CD4-positive, alpha-beta T cell (primary cell): ENCODE measurements around the gene AXIN1. TPM values are rescaled to one million over a fixed set of nuclear protein-coding genes. Genes with fewer than 3 reads are reported as not detected.

Experiments used
- ATAC-seq: fragments of 200-7000 bp; cut with Tn5 transposase; one replicate; pipeline ENCODE4 v1.10.0; 2022; ENCODE audit warnings: mild to moderate bottlenecking; ENCODE audit not compliant: poor library complexity
- CTCF ChIA-PET: fragments of 350-600 bp; sonication (Branson Sonifier 250); formaldehyde crosslinking; loops from one replicate; lab custom pipeline; 2021; ENCODE audit warnings: antibody characterized with exemption, inconsistent platforms; lab: Charles Lee
- POLR2A ChIA-PET: fragments of 350-600 bp; sonication (Branson Sonifier 250); formaldehyde crosslinking; loops from one replicate; lab custom pipeline; 2021; ENCODE audit warnings: antibody characterized with exemption, inconsistent platforms; lab: Charles Lee
- DNase-seq, 14 experiments: peaks; one replicate each; pipeline ENCODE4 v3.0.0-alpha.2; 2013 to 2020; ENCODE audit warnings: mixed read lengths in 2 of 14
- H3K27ac ChIP-seq, 2 donors: one replicate each; pipeline versions ENCODE4 v1.5.1 to v1.7.0; 2013; ENCODE audit warnings: low read length in 2 of 2, low read depth in 1 of 2, mild to moderate bottlenecking in 1 of 2
- H3K27me3 ChIP-seq, 2 experiments: 1 replicate in 1 of 2; 2 replicates in 1 of 2; pipeline versions ENCODE4 v1.6.1 to v1.7.0; 2013; ENCODE audit warnings: low read length in 2 of 2, control low read depth in 1 of 2, mild to moderate bottlenecking in 1 of 2, moderate library complexity in 1 of 2; ENCODE audit not compliant: insufficient read depth in 2 of 2, control insufficient read depth in 1 of 2
- H3K36me3 ChIP-seq: one replicate; pipeline ENCODE4 v1.6.1; 2013; ENCODE audit warnings: low read length, control low read depth; ENCODE audit not compliant: insufficient read depth
- H3K4me1 ChIP-seq: one replicate; pipeline ENCODE4 v1.6.1; 2013; ENCODE audit warnings: low read length, control low read depth; ENCODE audit not compliant: insufficient read depth
- H3K4me3 ChIP-seq: one replicate; pipeline ENCODE4 v1.5.1; 2013; ENCODE audit warnings: mild to moderate bottlenecking, low read length, moderate library complexity
- H3K9me3 ChIP-seq, 2 experiments: 1 replicate in 1 of 2; 2 replicates in 1 of 2; pipeline versions ENCODE4 v1.6.1 to v1.7.0; 2013; ENCODE audit warnings: low read length in 2 of 2, mild to moderate bottlenecking in 2 of 2, control low read depth in 1 of 2, moderate library complexity in 1 of 2; ENCODE audit not compliant: control insufficient read depth in 1 of 2, insufficient read depth in 1 of 2
- H3K27ac Mint-ChIP-seq: one replicate; pipeline ENCODE4 v1.8.0; 2020; ENCODE audit warnings: mixed read lengths
- H3K27me3 Mint-ChIP-seq: one replicate; pipeline ENCODE4 v1.8.0; 2021; ENCODE audit warnings: mixed read lengths
- H3K36me3 Mint-ChIP-seq: one replicate; pipeline ENCODE4 v1.8.0; 2021; ENCODE audit warnings: low read depth, mixed read lengths
- H3K4me1 Mint-ChIP-seq: one replicate; pipeline ENCODE4 v1.8.0; 2021; ENCODE audit warnings: low read depth, mixed read lengths
- H3K4me3 Mint-ChIP-seq: one replicate; pipeline ENCODE4 v1.8.0; 2020; ENCODE audit warnings: mild to moderate bottlenecking, mixed read lengths
- H3K9me3 Mint-ChIP-seq: one replicate; pipeline ENCODE4 v1.8.0; 2020; ENCODE audit warnings: mixed read lengths
- CTCF ChIP-seq: fragments of 200-600 bp; IDR thresholded peaks from one replicate; pipeline ENCODE4 v1.8.0; 2022; ENCODE audit warnings: antibody characterized with exemption, mild to moderate bottlenecking
- intact Hi-C, 2 experiments: fragments of 100-400 bp; cut with DNase I in 1 of 2; cut with micrococcal nuclease in 1 of 2; formaldehyde crosslinking; loops; one replicate each; pipeline versions ENCODE4 v1.15.1 to v1.9.0; 2023 to 2025; cut with DNase I, micrococcal nuclease
- total RNA-seq, 174 experiments: library from RNA in 2 of 174; stranded (reverse) in 2 of 174; gene quantifications; one replicate each; pipeline ENCODE4 v1.2.3 and lab custom pipeline; 2021 to 2026

Gene AXIN1
- total RNA-seq, 2 experiments from 2014 or later, result 24.7 to 26.3 TPM

- peaks cover 56% of the 10 kb centered on the region for H3K36me3 ChIP-seq
- H3K4me1 ChIP-seq, result no peaks in the 10 kb centered on the region
- intact Hi-C loops, result no loop called here
- ChIA-PET POLR2A (no interaction called here), CTCF (no interaction called here)
- no peaks in the 10 kb centered on the region for H3K9me3 ChIP-seq
- no peak overlapping the region for H3K27ac Mint-ChIP-seq
- H3K4me1 Mint-ChIP-seq, result no peaks in the 10 kb centered on the region
- no peak overlapping the region for H3K4me3 ChIP-seq
- no peak for DNase-seq
- H3K27me3 ChIP-seq, result no peaks in the 10 kb centered on the region
- H3K4me3 Mint-ChIP-seq, result no peak overlapping the region
- peaks cover 26% of the 10 kb centered on the region for H3K36me3 Mint-ChIP-seq
- no peak for TF ChIP-seq CTCF
- H3K9me3 Mint-ChIP-seq, result no peaks in the 10 kb centered on the region
- no peaks in the 10 kb centered on the region for H3K27me3 Mint-ChIP-seq
- H3K27ac ChIP-seq, result no peak overlapping the region
- no peak for ATAC-seq
Measured at GRCh38 chr16:301235-301634, 51.3 kb downstream of the AXIN1 start.

DNA sequence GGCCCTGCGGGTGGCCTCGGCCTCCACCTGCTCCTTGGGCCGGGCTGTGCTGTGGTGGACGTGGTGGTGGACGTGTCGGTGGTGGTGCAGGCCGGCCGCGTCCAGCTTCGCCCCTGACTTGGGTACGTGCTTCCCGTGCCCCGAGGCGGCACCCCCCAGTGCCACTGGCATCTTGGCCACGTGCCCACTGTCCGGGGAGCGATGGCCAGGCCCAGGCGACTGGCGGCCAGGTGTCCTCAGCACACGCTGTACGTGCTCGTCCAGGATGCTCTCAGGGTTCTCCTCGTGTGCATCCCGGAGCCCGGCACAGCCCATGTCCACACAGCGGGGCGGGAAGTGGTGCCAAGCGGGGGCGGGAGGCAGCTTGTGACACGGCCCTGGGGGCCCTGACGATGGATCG is 54.7 kb downstream of the AXIN1 start:
- Histone ChIP-seq H3K4me3 (no peak overlapping the region), H3K9me3 (no peaks in the 10 kb centered on the region), H3K36me3 (peaks cover 48% of the 10 kb centered on the region), H3K27me3 (no peaks in the 10 kb centered on the region), H3K27ac (no peak overlapping the region), H3K4me1 (no peaks in the 10 kb centered on the region)
- no peaks in the 10 kb centered on the region for H3K4me1 Mint-ChIP-seq
- no peaks in the 10 kb centered on the region for H3K9me3 Mint-ChIP-seq
- intact Hi-C loops, result no loop called here
- ATAC-seq, result no peak
- POLR2A ChIA-PET, result no interaction called here
- CTCF ChIA-PET, result interaction anchor here (0.6 kb wide), 1 partner anchor 159 kb away, joined by 4 read pairs; no protein-coding TSS in a partner anchor
- H3K27ac Mint-ChIP-seq, result no peak overlapping the region
- peaks cover 20% of the 10 kb centered on the region for H3K36me3 Mint-ChIP-seq
- H3K4me3 Mint-ChIP-seq, result no peak overlapping the region
- no peaks in the 10 kb centered on the region for H3K27me3 Mint-ChIP-seq
- no peak for TF ChIP-seq CTCF
- no peak for DNase-seq

DNA sequence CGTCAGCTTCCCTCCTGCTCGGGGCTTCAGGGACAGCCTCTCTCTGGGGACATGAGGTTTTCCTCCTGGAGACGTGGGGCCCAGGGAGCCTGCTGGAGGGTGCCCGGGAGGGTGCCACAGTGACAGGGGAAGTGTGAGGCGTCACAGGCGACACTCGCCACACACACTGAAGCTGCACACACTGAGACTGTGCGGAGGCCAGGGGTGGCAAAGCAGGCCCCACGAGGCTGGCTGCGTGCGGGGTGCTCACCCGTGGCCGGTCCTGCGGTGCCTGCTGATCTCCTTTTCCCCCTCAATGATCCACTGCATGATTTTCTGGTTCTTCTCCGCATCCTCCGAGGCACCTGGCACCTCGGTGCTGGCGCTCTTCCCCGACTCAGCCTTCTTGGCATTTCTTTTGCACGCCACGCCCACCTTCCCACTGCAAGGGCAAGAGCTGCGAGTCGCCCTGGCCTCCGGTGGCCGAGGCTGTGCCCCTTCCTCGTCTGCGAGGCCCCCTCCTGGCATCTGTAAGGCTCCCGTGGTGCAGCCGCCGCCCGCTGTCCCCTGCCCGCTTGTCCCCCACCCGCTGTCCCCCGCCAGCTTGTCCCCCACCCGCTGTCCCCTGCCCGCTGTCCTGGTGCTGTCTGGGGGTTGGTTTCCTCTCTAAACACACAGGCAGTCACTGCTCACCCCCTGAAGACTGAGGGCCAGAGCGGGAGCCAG is 55.6 kb downstream of the AXIN1 start:
- TF ChIP-seq CTCF, result no peak
- POLR2A ChIA-PET, result no interaction called here
- Histone ChIP-seq H3K36me3 (peaks cover 48% of the 10 kb centered on the region), H3K27ac (no peak overlapping the region), H3K4me3 (no peak overlapping the region), H3K27me3 (no peaks in the 10 kb centered on the region), H3K4me1 (no peaks in the 10 kb centered on the region), H3K9me3 (no peaks in the 10 kb centered on the region)
- ATAC-seq (no peak), DNase-seq (no peak)
- Mint-ChIP-seq H3K4me1 (no peaks in the 10 kb centered on the region), H3K27me3 (no peaks in the 10 kb centered on the region), H3K9me3 (no peaks in the 10 kb centered on the region), H3K36me3 (peaks cover 25% of the 10 kb centered on the region), H3K4me3 (no peak overlapping the region), H3K27ac (no peak overlapping the region)
- CTCF ChIA-PET, result no interaction called here
- intact Hi-C loops, result no loop called here
